GM12878 (cell line): ENCODE measurements around the gene SYNGR2. TPM values are rescaled to one million over a fixed set of nuclear protein-coding genes. Genes with fewer than 3 reads are reported as not detected.

Experiments
- ATAC-seq: fragments of 200-7000 bp; cut with Tn5 transposase; 3 replicates; pipeline ENCODE4 v1.9.1; 2020; ENCODE audit warnings: mild to moderate bottlenecking, moderate library complexity
- BruUV-seq: library from RNA; stranded (reverse); fragments of 400-500 nt; replicated peaks from 2 replicates; lab custom pipeline; 2021; lab: Mats Ljungman, UMichigan
- CTCF ChIA-PET: fragments of 300-600 bp; sonication (Branson Sonifier 250); formaldehyde crosslinking; extraction: SDS; loops from one replicate; lab custom pipeline; 2021; ENCODE audit warnings: inconsistent platforms; lab: Yijun Ruan, JAX
- POLR2A ChIA-PET: fragments of 350-600 bp; formaldehyde crosslinking; extraction: SDS; loops from one replicate; lab custom pipeline; 2021; ENCODE audit warnings: inconsistent platforms; lab: Charles Lee
- RAD21 ChIA-PET: fragments of 300-600 bp; sonication (Branson Sonifier 250); formaldehyde crosslinking; loops from one replicate; lab custom pipeline; 2023; ENCODE audit warnings: antibody characterized with exemption; ENCODE audit not compliant: unreplicated experiment; lab: Charles Lee
- SMC1A ChIA-PET: fragments of 300-600 bp; sonication (Branson Sonifier 250); formaldehyde crosslinking; loops from one replicate; lab custom pipeline; 2023; ENCODE audit not compliant: unreplicated experiment, uncharacterized antibody; lab: Charles Lee
- DNase-seq: peaks from one replicate; pipeline ENCODE4 v3.0.0-alpha.2; 2011; ENCODE audit warnings: low read depth, low spot score
- FAIRE-seq: peaks from 3 replicates; lab custom pipeline; 2011; peaks lifted over from hg19 to GRCh38; lab: Jason Lieb, UNC
- H2AFZ ChIP-seq: 2 replicates; pipeline ENCODE4 v1.6.0; 2011; ENCODE audit warnings: low read depth, low read length, control low read depth; ENCODE audit not compliant: control insufficient read depth
- H3K27ac ChIP-seq: 2 replicates; pipeline ENCODE4 v1.5.1; 2011; ENCODE audit warnings: control low read depth; ENCODE audit not compliant: control insufficient read depth, insufficient read depth
- H3K27me3 ChIP-seq, 2 experiments: replicated peaks in 1 of 2; 2 replicates each; pipeline versions ENCODE4 v1.6.0 to v1.6.1; 2011; ENCODE audit warnings: low read length in 1 of 2; ENCODE audit not compliant: control insufficient read depth in 2 of 2, insufficient read depth in 2 of 2
- H3K36me3 ChIP-seq, 2 experiments: 2 replicates each; pipeline ENCODE4 v1.5.1; 2011; ENCODE audit warnings: low read length in 1 of 2; ENCODE audit not compliant: control insufficient read depth in 2 of 2, insufficient read depth in 2 of 2
- H3K4me1 ChIP-seq: 2 replicates; pipeline ENCODE4 v1.6.1; 2011; ENCODE audit warnings: mild to moderate bottlenecking, low read length, moderate library complexity, mixed read lengths; ENCODE audit not compliant: control insufficient read depth, insufficient read depth
- H3K4me2 ChIP-seq: 2 replicates; pipeline ENCODE4 v1.6.0; 2011; ENCODE audit warnings: control low read depth; ENCODE audit not compliant: control insufficient read depth, insufficient read depth
- H3K4me3 ChIP-seq: fragments of 200-600 bp; sonication (generic); 2 replicates; pipeline ENCODE4 v1.5.1; 2016
- H3K79me2 ChIP-seq: 2 replicates; pipeline ENCODE4 v1.6.0; 2011; ENCODE audit warnings: low read length; ENCODE audit not compliant: control insufficient read depth, insufficient read depth
- H3K9ac ChIP-seq: 2 replicates; pipeline ENCODE4 v1.8.0; 2011; ENCODE audit warnings: low read length, control low read depth, mixed read lengths; ENCODE audit not compliant: control insufficient read depth, insufficient read depth
- H3K9me3 ChIP-seq: replicated peaks from 3 replicates; pipeline ENCODE4 v1.5.1; 2011; ENCODE audit warnings: mild to moderate bottlenecking, low read length; ENCODE audit not compliant: control insufficient read depth, insufficient read depth
- H4K20me1 ChIP-seq: 2 replicates; pipeline ENCODE4 v1.6.0; 2011; ENCODE audit not compliant: control insufficient read depth, insufficient read depth
- BMI1 ChIP-seq: fragments of 450-650 bp; IDR thresholded peaks from 2 replicates; pipeline ENCODE4 v1.6.1; 2016; ENCODE audit warnings: mild to moderate bottlenecking, moderate library complexity, borderline replicate concordance
- IKZF2 ChIP-seq, 2 experiments: fragments of 450-650 bp; IDR thresholded peaks; 2 replicates each; pipeline ENCODE4 v1.6.1; 2017; ENCODE audit warnings: mild to moderate bottlenecking in 2 of 2, moderate library complexity in 2 of 2
- JUND ChIP-seq: IDR thresholded peaks from 2 replicates; pipeline ENCODE4 v1.6.1; 2012; ENCODE audit warnings: low read depth, mild to moderate bottlenecking, low read length, improper control_type of control experiment, moderate library complexity
- KAT2A ChIP-seq: conservative IDR thresholded peaks from 2 replicates; pipeline ENCODE4 v1.6.1; 2011; ENCODE audit warnings: low read depth, low read length; ENCODE audit not compliant: control insufficient read depth
- LARP7 ChIP-seq: fragments of 450-650 bp; IDR thresholded peaks from 2 replicates; pipeline ENCODE4 v1.6.1; 2017; ENCODE audit warnings: mild to moderate bottlenecking
- RFX5 ChIP-seq: IDR thresholded peaks from 2 replicates; pipeline ENCODE4 v1.6.1; 2011; ENCODE audit warnings: low read depth, low read length, improper control_type of control experiment
- WGBS: methylation state at CpG from one replicate; pipeline ENCODE4 v1.1.6; 2016; ENCODE audit warnings: low lambda C conversion rate; ENCODE audit not compliant: insufficient replicate concordance, insufficient coverage; ENCODE audit errors: missing lambda C conversion rate; 5-methylcytosine and 5-hydroxymethylcytosine counted together
- in situ Hi-C: fragments of 300-500 bp; cut with MboI; formaldehyde crosslinking; loops from 9 replicates; pipeline ENCODE4 v1.14.3; 2018; ENCODE audit warnings: mixed read lengths
- intact Hi-C: fragments of 100-400 bp; cut with micrococcal nuclease; formaldehyde crosslinking; loops from one replicate; pipeline ENCODE4 v1.14.2; 2022; ENCODE audit not compliant: unreplicated experiment
- polyA plus RNA-seq, 11 experiments: library from polyadenylated mRNA; depleted of rRNA in 4 of 11; unstranded in 6 of 11; stranded (reverse) in 5 of 11; fragments of >200 nt; fragmentation: Nextera tagmentation in 4 of 11; fragmentation: Illumina TruSeq in 1 of 11; extraction: Ambion mirVana in 4 of 11; extraction: Trizol in 1 of 11; gene quantifications; 1 replicate in 1 of 11; 2 replicates in 10 of 11; pipeline versions ENCODE4 v1.2.1 to v1.2.3, GENCODE V29; 2011 to 2016; ENCODE audit warnings: inconsistent platforms in 2 of 11, missing spikeins in 2 of 11, low read depth in 1 of 11
- total RNA-seq, 4 experiments: library from RNA; depleted of rRNA in 3 of 4; stranded (reverse); fragments of >200 nt in 3 of 4; fragmentation: Illumina TruSeq in 1 of 4; extraction: Trizol in 1 of 4; gene quantifications; 2 replicates each; pipeline versions ENCODE4 v1.2.1 to v1.2.3, GENCODE V29; 2013 to 2021
- TF ChIP-seq, protein P1 (sequence below): fragments of 450-650 bp; IDR thresholded peaks from 2 replicates; pipeline ENCODE4 v1.6.1; 2017; ENCODE audit warnings: antibody characterized with exemption, mild to moderate bottlenecking, moderate library complexity

Gene SYNGR2
- total and polyA plus RNA-seq, 10 of the 15 experiments (the other 5 are each of a cell fraction or from before 2014, with no cell fraction given), result 4.4 to 529 (median 261) TPM

DNA sequence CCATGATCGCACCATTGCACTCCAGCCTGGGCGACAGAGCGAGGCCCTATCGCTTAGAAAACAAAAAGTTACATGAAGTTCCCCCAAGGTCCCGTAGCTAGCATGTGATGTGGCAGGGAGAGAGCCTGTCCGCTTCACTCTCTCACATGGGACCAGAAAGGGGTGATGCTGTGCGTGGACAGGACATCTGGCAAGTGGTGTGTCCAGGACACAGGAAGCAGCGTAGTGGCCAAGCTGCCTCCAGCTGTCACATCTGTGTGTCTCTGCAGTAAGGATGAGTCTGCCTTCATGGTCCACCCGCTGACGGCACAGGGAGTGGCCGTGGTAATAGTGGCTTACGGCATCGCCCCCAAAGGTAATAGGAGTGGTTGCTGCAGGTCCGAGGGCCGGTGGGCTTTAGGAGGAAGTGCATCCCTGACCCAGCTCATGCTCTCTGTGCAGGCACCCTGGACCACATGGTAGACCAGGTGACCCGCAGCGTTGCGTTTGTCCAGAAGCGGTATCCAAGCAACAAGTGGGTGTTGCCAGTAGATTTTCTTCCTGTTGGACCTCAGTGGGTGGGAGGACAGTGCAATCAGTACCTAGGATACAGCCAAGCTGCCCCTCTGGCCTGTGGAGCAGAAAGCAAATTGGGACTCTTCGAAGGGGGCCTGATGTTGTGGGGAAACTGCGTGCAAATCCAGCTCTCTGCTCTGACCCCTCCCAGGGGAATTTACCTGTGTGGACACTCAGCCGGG is 36.2 kb downstream of the SYNGR2 start:
- Histone ChIP-seq H4K20me1 (no peaks in the 10 kb centered on the region), H3K4me3 (no peak overlapping the region), H3K4me2 (no peak overlapping the region), H3K9me3 (no peaks in the 10 kb centered on the region; the same call in 2 of the 3 replicates), H3K79me2 (no peaks in the 10 kb centered on the region; the same call in 1 of the 2 replicates), H3K27me3 (no peaks in the 10 kb centered on the region), H3K4me1 (no peaks in the 10 kb centered on the region), H2AFZ (no peak overlapping the region), H3K9ac (no peak overlapping the region), H3K27ac (no peak overlapping the region), H3K36me3 (peaks cover 0 to 12% of the 10 kb centered on the region in 2 experiments; a peak in 3 of 4 replicates)
- no peak for DNase-seq
- BruUV-seq, result TSS peak; percentile 49
- ChIA-PET CTCF (interaction anchor here (1.2 kb wide), 1 partner anchor 120 kb away, joined by 3 read pairs; no protein-coding TSS in a partner anchor), RAD21 (no interaction called here), POLR2A (interaction anchor here (0.6 to 1.1 kb wide), 2 partner anchors 84 to 95 kb away, joined by 3 read pairs; no protein-coding TSS in a partner anchor), SMC1A (interaction anchor here (1.6 kb wide), 1 partner anchor 34 kb away, joined by 3 read pairs; no protein-coding TSS in a partner anchor)
- no peak for ATAC-seq
- in situ Hi-C loops, result no loop called here
- no peak for TF ChIP-seq BMI1
- TF ChIP-seq LARP7, result no peak
- TF ChIP-seq RFX5, result no peak
- no peak for TF ChIP-seq JUND
- no peak for TF ChIP-seq IKZF2 (IDR thresholded peaks at IDR 0.05)
- TF ChIP-seq KAT2A, result no peak
- TF ChIP-seq, protein P1, sequence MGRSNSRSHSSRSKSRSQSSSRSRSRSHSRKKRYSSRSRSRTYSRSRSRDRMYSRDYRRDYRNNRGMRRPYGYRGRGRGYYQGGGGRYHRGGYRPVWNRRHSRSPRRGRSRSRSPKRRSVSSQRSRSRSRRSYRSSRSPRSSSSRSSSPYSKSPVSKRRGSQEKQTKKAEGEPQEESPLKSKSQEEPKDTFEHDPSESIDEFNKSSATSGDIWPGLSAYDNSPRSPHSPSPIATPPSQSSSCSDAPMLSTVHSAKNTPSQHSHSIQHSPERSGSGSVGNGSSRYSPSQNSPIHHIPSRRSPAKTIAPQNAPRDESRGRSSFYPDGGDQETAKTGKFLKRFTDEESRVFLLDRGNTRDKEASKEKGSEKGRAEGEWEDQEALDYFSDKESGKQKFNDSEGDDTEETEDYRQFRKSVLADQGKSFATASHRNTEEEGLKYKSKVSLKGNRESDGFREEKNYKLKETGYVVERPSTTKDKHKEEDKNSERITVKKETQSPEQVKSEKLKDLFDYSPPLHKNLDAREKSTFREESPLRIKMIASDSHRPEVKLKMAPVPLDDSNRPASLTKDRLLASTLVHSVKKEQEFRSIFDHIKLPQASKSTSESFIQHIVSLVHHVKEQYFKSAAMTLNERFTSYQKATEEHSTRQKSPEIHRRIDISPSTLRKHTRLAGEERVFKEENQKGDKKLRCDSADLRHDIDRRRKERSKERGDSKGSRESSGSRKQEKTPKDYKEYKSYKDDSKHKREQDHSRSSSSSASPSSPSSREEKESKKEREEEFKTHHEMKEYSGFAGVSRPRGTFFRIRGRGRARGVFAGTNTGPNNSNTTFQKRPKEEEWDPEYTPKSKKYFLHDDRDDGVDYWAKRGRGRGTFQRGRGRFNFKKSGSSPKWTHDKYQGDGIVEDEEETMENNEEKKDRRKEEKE, result no peak
- no peak for FAIRE-seq
- 95% methylated on average over 22 of the region's 22 CpGs for WGBS
- intact Hi-C loops, result no loop called here
